Measurements from ENCODE around the gene FLYWCH2.

The FLYWCH2 gene

GRCh38 chr16:2855536-2855935 is 27.5 kb upstream of the FLYWCH2 start:
- H3K4me3 ChIP-seq (ENCODE audit: low read depth, low read length) = no peak overlapping the region
- no peak overlapping the region for H3K9ac ChIP-seq (ENCODE audit: low read length)
- H3K27ac ChIP-seq (ENCODE audit: low read depth, low read length) = no peak overlapping the region
- no peaks in the 10 kb centered on the region; the same call in 1 of the 2 replicates for H3K4me1 ChIP-seq (ENCODE audit: control insufficient read depth, insufficient read depth, low read length)
- H3K9me3 ChIP-seq (ENCODE audit: control insufficient read depth, insufficient read depth, low read depth, low read length) = peaks cover 25% of the 10 kb centered on the region
- H3K36me3 ChIP-seq (ENCODE audit: control insufficient read depth, insufficient read depth, low read length) = no peaks in the 10 kb centered on the region
- peaks cover 28% of the 10 kb centered on the region for H3K27me3 ChIP-seq (ENCODE audit: control insufficient read depth, insufficient read depth, low read length)

- H3K36me3 ChIP-seq (ENCODE audit: control insufficient read depth, insufficient read depth, low read length) = no peaks in the 10 kb centered on the region
- H3K27ac ChIP-seq (ENCODE audit: low read depth, low read length) = no peak overlapping the region
- no peak overlapping the region for H3K4me3 ChIP-seq (ENCODE audit: low read depth, low read length)
- H3K27me3 ChIP-seq (ENCODE audit: control insufficient read depth, insufficient read depth, low read length) = peaks cover 28% of the 10 kb centered on the region
- H3K9ac ChIP-seq (ENCODE audit: low read length) = no peak overlapping the region
- peaks cover 31% of the 10 kb centered on the region for H3K9me3 ChIP-seq (ENCODE audit: control insufficient read depth, insufficient read depth, low read depth, low read length)
- H3K4me1 ChIP-seq (ENCODE audit: control insufficient read depth, insufficient read depth, low read length) = no peaks in the 10 kb centered on the region; the same call in 1 of the 2 replicates
Measured at GRCh38 chr16:2856061-2856670, 26.8 kb upstream of the FLYWCH2 start.

- Histone ChIP-seq H3K27me3 (ENCODE audit: control insufficient read depth, insufficient read depth, low read length) (peaks cover 28% of the 10 kb centered on the region), H3K27ac (ENCODE audit: low read depth, low read length) (no peak overlapping the region), H3K9ac (ENCODE audit: low read length) (no peak overlapping the region), H3K36me3 (ENCODE audit: control insufficient read depth, insufficient read depth, low read length) (no peaks in the 10 kb centered on the region), H3K4me1 (ENCODE audit: control insufficient read depth, insufficient read depth, low read length) (no peaks in the 10 kb centered on the region; the same call in 1 of the 2 replicates), H3K9me3 (ENCODE audit: control insufficient read depth, insufficient read depth, low read depth, low read length) (peaks cover 35% of the 10 kb centered on the region), H3K4me3 (ENCODE audit: low read depth, low read length) (peak overlapping the region; percentile 59)
Measured at GRCh38 chr16:2856686-2857450, 26.1 kb upstream of the FLYWCH2 start.

- peak within 1 kb of the TSS; percentile 5 for H3K9ac ChIP-seq (ENCODE audit: low read length)
- H3K27ac ChIP-seq (ENCODE audit: low read depth, low read length) = no peak within 1 kb of the TSS
- H3K4me3 ChIP-seq (ENCODE audit: low read depth, low read length) = peak within 1 kb of the TSS; percentile 59
- H3K9me3 ChIP-seq (ENCODE audit: control insufficient read depth, insufficient read depth, low read depth, low read length) = peaks cover 35% of the 10 kb centered on the region
- H3K27me3 ChIP-seq (ENCODE audit: control insufficient read depth, insufficient read depth, low read length) = peaks cover 28% of the 10 kb centered on the region
- no peaks in the 10 kb centered on the region; the same call in 1 of the 2 replicates for H3K4me1 ChIP-seq (ENCODE audit: control insufficient read depth, insufficient read depth, low read length)
- no peaks in the 10 kb centered on the region for H3K36me3 ChIP-seq (ENCODE audit: control insufficient read depth, insufficient read depth, low read length)
Measured at GRCh38 chr16:2857451-2858244, 25.4 kb upstream of the FLYWCH2 start, which contains the start of gene PRSS22. Gene PRSS22, minus strand, starts transcription at chr16:2858170. Its CDS starts 66 bp downstream, at chr16:2858104.

- Histone ChIP-seq H3K9ac (ENCODE audit: low read length) (no peak overlapping the region), H3K4me1 (ENCODE audit: control insufficient read depth, insufficient read depth, low read length) (no peaks in the 10 kb centered on the region; the same call in 1 of the 2 replicates), H3K4me3 (ENCODE audit: low read depth, low read length) (peak overlapping the region; percentile 59), H3K27ac (ENCODE audit: low read depth, low read length) (no peak overlapping the region), H3K9me3 (ENCODE audit: control insufficient read depth, insufficient read depth, low read depth, low read length) (peaks cover 34% of the 10 kb centered on the region), H3K27me3 (ENCODE audit: control insufficient read depth, insufficient read depth, low read length) (peaks cover 28% of the 10 kb centered on the region), H3K36me3 (ENCODE audit: control insufficient read depth, insufficient read depth, low read length) (no peaks in the 10 kb centered on the region)
Measured at GRCh38 chr16:2858245-2859025, 24.6 kb upstream of the FLYWCH2 start.

GRCh38 chr16:2859686-2860265 is 23.2 kb upstream of the FLYWCH2 start:
- peaks cover 38% of the 10 kb centered on the region for H3K27me3 ChIP-seq (ENCODE audit: control insufficient read depth, insufficient read depth, low read length)

GRCh38 chr16:2860826-2861567 is 22.0 kb upstream of the FLYWCH2 start:
- Histone ChIP-seq H3K27ac (ENCODE audit: low read depth, low read length) (no peak overlapping the region), H3K9me3 (ENCODE audit: control insufficient read depth, insufficient read depth, low read depth, low read length) (peaks cover 20% of the 10 kb centered on the region), H3K27me3 (ENCODE audit: control insufficient read depth, insufficient read depth, low read length) (peaks cover 50% of the 10 kb centered on the region), H3K4me3 (ENCODE audit: low read depth, low read length) (no peak overlapping the region), H3K4me1 (ENCODE audit: control insufficient read depth, insufficient read depth, low read length) (no peaks in the 10 kb centered on the region; the same call in 1 of the 2 replicates), H3K36me3 (ENCODE audit: control insufficient read depth, insufficient read depth, low read length) (no peaks in the 10 kb centered on the region), H3K9ac (ENCODE audit: low read length) (no peak overlapping the region)

More at GRCh38 chr16:2859686-2860265, 23.2 kb upstream of the FLYWCH2 start:
- Histone ChIP-seq H3K27ac (ENCODE audit: low read depth, low read length) (no peak overlapping the region), H3K4me1 (ENCODE audit: control insufficient read depth, insufficient read depth, low read length) (no peaks in the 10 kb centered on the region; the same call in 1 of the 2 replicates), H3K4me3 (ENCODE audit: low read depth, low read length) (no peak overlapping the region), H3K36me3 (ENCODE audit: control insufficient read depth, insufficient read depth, low read length) (no peaks in the 10 kb centered on the region), H3K9ac (ENCODE audit: low read length) (no peak overlapping the region), H3K9me3 (ENCODE audit: control insufficient read depth, insufficient read depth, low read depth, low read length) (peaks cover 22% of the 10 kb centered on the region)

GRCh38 chr16:2865651-2866050 is 17.4 kb upstream of the FLYWCH2 start:
- H3K9ac ChIP-seq (ENCODE audit: low read length) = no peak overlapping the region
- H3K27ac ChIP-seq (ENCODE audit: low read depth, low read length) = no peak overlapping the region
- peaks cover 8% of the 10 kb centered on the region for H3K9me3 ChIP-seq (ENCODE audit: control insufficient read depth, insufficient read depth, low read depth, low read length)
- 0 out of 2 replicates have a peak, but pooled peaks cover 4% of the 10 kb centered on the region for H3K4me1 ChIP-seq (ENCODE audit: control insufficient read depth, insufficient read depth, low read length)
- H3K27me3 ChIP-seq (ENCODE audit: control insufficient read depth, insufficient read depth, low read length) = peaks cover 43% of the 10 kb centered on the region
- no peak overlapping the region for H3K4me3 ChIP-seq (ENCODE audit: low read depth, low read length)
- no peaks in the 10 kb centered on the region for H3K36me3 ChIP-seq (ENCODE audit: control insufficient read depth, insufficient read depth, low read length)

GRCh38 chr16:2866431-2866830 is 16.6 kb upstream of the FLYWCH2 start:
- H3K4me1 ChIP-seq (ENCODE audit: control insufficient read depth, insufficient read depth, low read length) = 0 out of 2 replicates have a peak, but pooled peaks cover 4% of the 10 kb centered on the region
- no peak overlapping the region for H3K9ac ChIP-seq (ENCODE audit: low read length)
- H3K36me3 ChIP-seq (ENCODE audit: control insufficient read depth, insufficient read depth, low read length) = no peaks in the 10 kb centered on the region
- peaks cover 2% of the 10 kb centered on the region; the same call in 1 of the 2 replicates for H3K9me3 ChIP-seq (ENCODE audit: control insufficient read depth, insufficient read depth, low read depth, low read length)
- peaks cover 47% of the 10 kb centered on the region for H3K27me3 ChIP-seq (ENCODE audit: control insufficient read depth, insufficient read depth, low read length)
- no peak overlapping the region for H3K4me3 ChIP-seq (ENCODE audit: low read depth, low read length)
- H3K27ac ChIP-seq (ENCODE audit: low read depth, low read length) = no peak overlapping the region

Measured in HUES6 (cell line).